GM12878 (cell line): Measurements from ENCODE around the gene PFKM. TPM values are rescaled to one million over a fixed set of nuclear protein-coding genes. Genes with fewer than 3 reads are reported as not detected.

Experiments
- ATAC-seq: fragments of 200-7000 bp; cut with Tn5 transposase; 3 replicates; pipeline ENCODE4 v1.9.1; 2020; ENCODE audit warnings: mild to moderate bottlenecking, moderate library complexity
- BruUV-seq: library from RNA; stranded (reverse); fragments of 400-500 nt; replicated peaks from 2 replicates; lab custom pipeline; 2021; lab: Mats Ljungman, UMichigan
- CTCF ChIA-PET: fragments of 300-600 bp; sonication (Branson Sonifier 250); formaldehyde crosslinking; extraction: SDS; loops from one replicate; lab custom pipeline; 2021; ENCODE audit warnings: inconsistent platforms; lab: Yijun Ruan, JAX
- POLR2A ChIA-PET: fragments of 350-600 bp; formaldehyde crosslinking; extraction: SDS; loops from one replicate; lab custom pipeline; 2021; ENCODE audit warnings: inconsistent platforms; lab: Charles Lee
- RAD21 ChIA-PET: fragments of 300-600 bp; sonication (Branson Sonifier 250); formaldehyde crosslinking; loops from one replicate; lab custom pipeline; 2023; ENCODE audit warnings: antibody characterized with exemption; ENCODE audit not compliant: unreplicated experiment; lab: Charles Lee
- SMC1A ChIA-PET: fragments of 300-600 bp; sonication (Branson Sonifier 250); formaldehyde crosslinking; loops from one replicate; lab custom pipeline; 2023; ENCODE audit not compliant: unreplicated experiment, uncharacterized antibody; lab: Charles Lee
- DNase-seq: peaks from one replicate; pipeline ENCODE4 v3.0.0-alpha.2; 2011; ENCODE audit warnings: low read depth, low spot score
- FAIRE-seq: peaks from 3 replicates; lab custom pipeline; 2011; peaks lifted over from hg19 to GRCh38; lab: Jason Lieb, UNC
- H2AFZ ChIP-seq: 2 replicates; pipeline ENCODE4 v1.6.0; 2011; ENCODE audit warnings: low read depth, low read length, control low read depth; ENCODE audit not compliant: control insufficient read depth
- H3K27ac ChIP-seq: 2 replicates; pipeline ENCODE4 v1.5.1; 2011; ENCODE audit warnings: control low read depth; ENCODE audit not compliant: control insufficient read depth, insufficient read depth
- H3K27me3 ChIP-seq, 2 experiments: replicated peaks in 1 of 2; 2 replicates each; pipeline versions ENCODE4 v1.6.0 to v1.6.1; 2011; ENCODE audit warnings: low read length in 1 of 2; ENCODE audit not compliant: control insufficient read depth in 2 of 2, insufficient read depth in 2 of 2
- H3K36me3 ChIP-seq, 2 experiments: 2 replicates each; pipeline ENCODE4 v1.5.1; 2011; ENCODE audit warnings: low read length in 1 of 2; ENCODE audit not compliant: control insufficient read depth in 2 of 2, insufficient read depth in 2 of 2
- H3K4me1 ChIP-seq: 2 replicates; pipeline ENCODE4 v1.6.1; 2011; ENCODE audit warnings: mild to moderate bottlenecking, low read length, moderate library complexity, mixed read lengths; ENCODE audit not compliant: control insufficient read depth, insufficient read depth
- H3K4me2 ChIP-seq: 2 replicates; pipeline ENCODE4 v1.6.0; 2011; ENCODE audit warnings: control low read depth; ENCODE audit not compliant: control insufficient read depth, insufficient read depth
- H3K4me3 ChIP-seq: fragments of 200-600 bp; sonication (generic); 2 replicates; pipeline ENCODE4 v1.5.1; 2016
- H3K79me2 ChIP-seq: 2 replicates; pipeline ENCODE4 v1.6.0; 2011; ENCODE audit warnings: low read length; ENCODE audit not compliant: control insufficient read depth, insufficient read depth
- H3K9ac ChIP-seq: 2 replicates; pipeline ENCODE4 v1.8.0; 2011; ENCODE audit warnings: low read length, control low read depth, mixed read lengths; ENCODE audit not compliant: control insufficient read depth, insufficient read depth
- H3K9me3 ChIP-seq: replicated peaks from 3 replicates; pipeline ENCODE4 v1.5.1; 2011; ENCODE audit warnings: mild to moderate bottlenecking, low read length; ENCODE audit not compliant: control insufficient read depth, insufficient read depth
- H4K20me1 ChIP-seq: 2 replicates; pipeline ENCODE4 v1.6.0; 2011; ENCODE audit not compliant: control insufficient read depth, insufficient read depth
- ATF7 ChIP-seq: fragments of 450-650 bp; IDR thresholded peaks from 2 replicates; pipeline ENCODE4 v1.6.1; 2016; ENCODE audit warnings: low read depth, mild to moderate bottlenecking
- BCL11A ChIP-seq: IDR thresholded peaks from 2 replicates; pipeline ENCODE4 v1.6.1; 2011; ENCODE audit warnings: low read depth, low read length
- EED ChIP-seq: sonication (generic); IDR thresholded peaks from 2 replicates; pipeline ENCODE4 v1.6.1; 2016; ENCODE audit warnings: antibody characterized with exemption, low read depth
- EGR1 ChIP-seq, 2 experiments: IDR thresholded peaks; 1 replicate in 1 of 2; 2 replicates in 1 of 2; pipeline ENCODE4 v1.6.1; 2011 to 2012; ENCODE audit warnings: low read depth in 2 of 2, low read length in 2 of 2, borderline replicate concordance in 1 of 2, mild to moderate bottlenecking in 1 of 2, moderate library complexity in 1 of 2
- WGBS: methylation state at CpG from one replicate; pipeline ENCODE4 v1.1.6; 2016; ENCODE audit warnings: low lambda C conversion rate; ENCODE audit not compliant: insufficient replicate concordance, insufficient coverage; ENCODE audit errors: missing lambda C conversion rate; 5-methylcytosine and 5-hydroxymethylcytosine counted together
- in situ Hi-C: fragments of 300-500 bp; cut with MboI; formaldehyde crosslinking; loops from 9 replicates; pipeline ENCODE4 v1.14.3; 2018; ENCODE audit warnings: mixed read lengths
- intact Hi-C: fragments of 100-400 bp; cut with micrococcal nuclease; formaldehyde crosslinking; loops from one replicate; pipeline ENCODE4 v1.14.2; 2022; ENCODE audit not compliant: unreplicated experiment
- polyA plus RNA-seq, 11 experiments: library from polyadenylated mRNA; depleted of rRNA in 4 of 11; unstranded in 6 of 11; stranded (reverse) in 5 of 11; fragments of >200 nt; fragmentation: Nextera tagmentation in 4 of 11; fragmentation: Illumina TruSeq in 1 of 11; extraction: Ambion mirVana in 4 of 11; extraction: Trizol in 1 of 11; gene quantifications; 1 replicate in 1 of 11; 2 replicates in 10 of 11; pipeline versions ENCODE4 v1.2.1 to v1.2.3, GENCODE V29; 2011 to 2016; ENCODE audit warnings: inconsistent platforms in 2 of 11, missing spikeins in 2 of 11, low read depth in 1 of 11
- total RNA-seq, 4 experiments: library from RNA; depleted of rRNA in 3 of 4; stranded (reverse); fragments of >200 nt in 3 of 4; fragmentation: Illumina TruSeq in 1 of 4; extraction: Trizol in 1 of 4; gene quantifications; 2 replicates each; pipeline versions ENCODE4 v1.2.1 to v1.2.3, GENCODE V29; 2013 to 2021
- TF ChIP-seq, protein P1 (sequence below): IDR thresholded peaks from 2 replicates; pipeline ENCODE4 v1.6.1; 2012; ENCODE audit warnings: mild to moderate bottlenecking, low read depth, low read length
- TF ChIP-seq, protein P2 (sequence below): fragments of 450-650 bp; IDR thresholded peaks from 2 replicates; pipeline ENCODE4 v1.6.1; 2016; ENCODE audit warnings: mild to moderate bottlenecking
- TF ChIP-seq, protein P3 (sequence below): fragments of 450-650 bp; IDR thresholded peaks from 2 replicates; pipeline ENCODE4 v1.6.1; 2016; ENCODE audit warnings: mild to moderate bottlenecking
- TF ChIP-seq, protein P4 (sequence below): fragments of 450-650 bp; formaldehyde crosslinking; IDR thresholded peaks from 2 replicates; pipeline ENCODE4 v1.5.0; 2022; ENCODE audit warnings: mild to moderate bottlenecking, missing genetic modification characterization

PFKM gene
- total and polyA plus RNA-seq, 10 of the 15 experiments (the other 5 are each of a cell fraction or from before 2014, with no cell fraction given), result 27.6 to 80.0 (median 55.8) TPM

DNA sequence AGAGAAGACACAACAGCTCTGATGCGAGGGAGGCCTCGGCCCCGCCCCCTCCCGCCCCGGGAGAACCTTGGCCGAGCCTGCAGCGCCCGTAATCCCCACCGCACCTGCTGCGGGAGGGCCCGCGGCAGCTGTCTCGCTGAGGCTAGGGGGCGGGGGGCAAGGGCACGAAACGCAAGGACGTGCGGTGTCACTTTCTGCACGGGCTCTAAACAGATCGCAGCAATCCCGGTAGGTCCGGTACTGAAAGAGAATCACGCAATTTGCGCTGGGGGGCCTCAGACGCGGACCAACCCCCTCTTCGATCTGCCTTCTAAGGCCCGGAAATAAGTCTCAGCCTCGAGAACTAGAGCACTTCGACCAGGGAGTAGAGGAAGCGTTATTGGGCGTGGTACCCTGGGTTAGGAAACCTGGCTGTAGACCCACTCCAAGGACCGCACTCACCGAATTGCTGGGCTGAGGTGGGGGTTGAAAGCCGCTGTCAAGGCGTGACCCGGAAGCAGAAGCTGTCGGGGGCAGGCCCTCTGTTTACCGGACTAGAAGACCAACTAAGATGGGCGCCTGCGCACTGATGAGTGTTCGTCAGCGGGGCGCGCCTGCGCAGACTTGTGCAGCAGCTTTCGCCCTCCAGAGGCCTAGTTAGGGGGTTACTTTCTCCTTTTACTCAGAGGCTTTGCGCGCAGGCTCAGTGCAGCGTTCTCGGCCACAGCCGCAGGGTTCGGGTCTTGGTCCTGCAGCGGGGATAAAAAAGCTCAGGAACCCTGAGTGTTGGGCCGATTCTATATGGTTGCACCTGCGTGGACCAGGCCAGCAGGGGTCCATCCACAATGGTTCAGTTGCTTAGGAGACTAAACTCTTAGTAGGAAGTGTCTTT is 38.1 kb downstream of the PFKM start, which contains the start of gene ASB8 (continued):
- TF ChIP-seq, protein P1, sequence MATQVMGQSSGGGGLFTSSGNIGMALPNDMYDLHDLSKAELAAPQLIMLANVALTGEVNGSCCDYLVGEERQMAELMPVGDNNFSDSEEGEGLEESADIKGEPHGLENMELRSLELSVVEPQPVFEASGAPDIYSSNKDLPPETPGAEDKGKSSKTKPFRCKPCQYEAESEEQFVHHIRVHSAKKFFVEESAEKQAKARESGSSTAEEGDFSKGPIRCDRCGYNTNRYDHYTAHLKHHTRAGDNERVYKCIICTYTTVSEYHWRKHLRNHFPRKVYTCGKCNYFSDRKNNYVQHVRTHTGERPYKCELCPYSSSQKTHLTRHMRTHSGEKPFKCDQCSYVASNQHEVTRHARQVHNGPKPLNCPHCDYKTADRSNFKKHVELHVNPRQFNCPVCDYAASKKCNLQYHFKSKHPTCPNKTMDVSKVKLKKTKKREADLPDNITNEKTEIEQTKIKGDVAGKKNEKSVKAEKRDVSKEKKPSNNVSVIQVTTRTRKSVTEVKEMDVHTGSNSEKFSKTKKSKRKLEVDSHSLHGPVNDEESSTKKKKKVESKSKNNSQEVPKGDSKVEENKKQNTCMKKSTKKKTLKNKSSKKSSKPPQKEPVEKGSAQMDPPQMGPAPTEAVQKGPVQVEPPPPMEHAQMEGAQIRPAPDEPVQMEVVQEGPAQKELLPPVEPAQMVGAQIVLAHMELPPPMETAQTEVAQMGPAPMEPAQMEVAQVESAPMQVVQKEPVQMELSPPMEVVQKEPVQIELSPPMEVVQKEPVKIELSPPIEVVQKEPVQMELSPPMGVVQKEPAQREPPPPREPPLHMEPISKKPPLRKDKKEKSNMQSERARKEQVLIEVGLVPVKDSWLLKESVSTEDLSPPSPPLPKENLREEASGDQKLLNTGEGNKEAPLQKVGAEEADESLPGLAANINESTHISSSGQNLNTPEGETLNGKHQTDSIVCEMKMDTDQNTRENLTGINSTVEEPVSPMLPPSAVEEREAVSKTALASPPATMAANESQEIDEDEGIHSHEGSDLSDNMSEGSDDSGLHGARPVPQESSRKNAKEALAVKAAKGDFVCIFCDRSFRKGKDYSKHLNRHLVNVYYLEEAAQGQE, result no peak
- no peak for TF ChIP-seq ATF7
- 0 out of 2 replicates have a peak, but pooled peaks have one; percentile 6 for TF ChIP-seq BCL11A

DNA sequence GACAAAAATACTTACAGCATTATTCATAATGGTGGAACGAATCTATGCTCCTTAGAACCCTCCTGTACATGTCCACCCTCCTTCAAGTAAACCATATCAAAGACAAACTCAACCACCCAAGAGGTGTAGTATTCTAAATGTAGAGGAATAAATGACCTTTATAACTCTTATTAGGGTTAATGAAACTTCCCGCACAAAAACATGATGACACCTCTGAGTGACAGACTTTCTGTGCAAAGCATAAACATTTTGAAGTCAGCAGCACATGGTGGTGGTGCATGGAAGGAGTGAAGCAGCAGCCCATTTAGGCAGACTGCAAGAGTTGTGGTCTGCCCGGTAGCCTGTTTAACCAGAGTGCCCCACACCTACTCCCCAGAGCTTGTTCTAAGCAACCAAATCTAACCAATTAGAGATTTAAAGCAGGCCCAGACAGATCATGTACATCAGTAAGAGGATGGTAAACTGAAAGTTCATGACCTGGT is 38.8 kb downstream of the PFKM start:
- peak overlapping the region; percentile 64; the same call in 1 of the 2 replicates for H3K4me3 ChIP-seq
- SMC1A ChIA-PET, result interaction anchor here (0.8 to 2.8 kb wide), 8 partner anchors 10 to 317 kb away, joined by 3 to 12 read pairs (median 5); partner anchors contain the start of genes PFKM and SENP1
- H3K27me3 ChIP-seq, result no peaks in the 10 kb centered on the region
- 22% methylated on average over 3 of the region's 3 CpGs for WGBS
- no peak; the same call in 1 of the 3 replicates for ATAC-seq
- peak overlapping the region; percentile 99 for H2AFZ ChIP-seq
- FAIRE-seq, result peak; percentile 7
- H3K27ac ChIP-seq, result peak overlapping the region; percentile 89
- RAD21 ChIA-PET, result interaction anchor here (0.8 to 3.0 kb wide), 6 partner anchors 39 to 288 kb away, joined by 3 to 13 read pairs (median 4); partner anchors contain the start of genes PFKM and SENP1
- peaks cover 0 to 4% of the 10 kb centered on the region in 2 experiments; a peak in 2 of 4 replicates for H3K36me3 ChIP-seq
- CTCF ChIA-PET, result interaction anchor here (0.7 to 2.7 kb wide), 23 partner anchors 10 to 460 kb away, joined by 3 to 16 read pairs (median 5); partner anchors contain the start of genes CCDC184, SENP1 and TMEM106C
- POLR2A ChIA-PET, result interaction anchor here (1.0 to 2.2 kb wide), 9 partner anchors 13 to 54 kb away, joined by 3 to 10 read pairs (median 5); partner anchors contain the start of genes CCDC184, PFKM and SENP1
- H3K4me1 ChIP-seq, result peaks cover 17% of the 10 kb centered on the region
- peak overlapping the region; percentile 79 for H3K4me2 ChIP-seq
- in situ Hi-C loops (no loop called here), intact Hi-C loops (loop anchor here (1.0 kb wide), 1 partner anchor 53 kb away; no protein-coding TSS in a partner anchor)
- no peak for DNase-seq
- no TSS peak for BruUV-seq
- no peaks in the 10 kb centered on the region for H3K9me3 ChIP-seq
- H3K9ac ChIP-seq, result peak overlapping the region; percentile 81
- H4K20me1 ChIP-seq, result no peaks in the 10 kb centered on the region
- peaks cover 17% of the 10 kb centered on the region for H3K79me2 ChIP-seq
- TF ChIP-seq, protein P2, sequence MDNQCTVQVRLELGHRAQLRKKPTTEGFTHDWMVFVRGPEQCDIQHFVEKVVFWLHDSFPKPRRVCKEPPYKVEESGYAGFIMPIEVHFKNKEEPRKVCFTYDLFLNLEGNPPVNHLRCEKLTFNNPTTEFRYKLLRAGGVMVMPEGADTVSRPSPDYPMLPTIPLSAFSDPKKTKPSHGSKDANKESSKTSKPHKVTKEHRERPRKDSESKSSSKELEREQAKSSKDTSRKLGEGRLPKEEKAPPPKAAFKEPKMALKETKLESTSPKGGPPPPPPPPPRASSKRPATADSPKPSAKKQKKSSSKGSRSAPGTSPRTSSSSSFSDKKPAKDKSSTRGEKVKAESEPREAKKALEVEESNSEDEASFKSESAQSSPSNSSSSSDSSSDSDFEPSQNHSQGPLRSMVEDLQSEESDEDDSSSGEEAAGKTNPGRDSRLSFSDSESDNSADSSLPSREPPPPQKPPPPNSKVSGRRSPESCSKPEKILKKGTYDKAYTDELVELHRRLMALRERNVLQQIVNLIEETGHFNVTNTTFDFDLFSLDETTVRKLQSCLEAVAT, result no peak
- TF ChIP-seq EGR1 (IDR thresholded peaks at IDR 0.05; ENCODE audit: borderline replicate concordance in 1 of 2, low read depth in 2 of 2, low read length in 2 of 2) (no peak), EED (no peak)
- TF ChIP-seq, protein P3, sequence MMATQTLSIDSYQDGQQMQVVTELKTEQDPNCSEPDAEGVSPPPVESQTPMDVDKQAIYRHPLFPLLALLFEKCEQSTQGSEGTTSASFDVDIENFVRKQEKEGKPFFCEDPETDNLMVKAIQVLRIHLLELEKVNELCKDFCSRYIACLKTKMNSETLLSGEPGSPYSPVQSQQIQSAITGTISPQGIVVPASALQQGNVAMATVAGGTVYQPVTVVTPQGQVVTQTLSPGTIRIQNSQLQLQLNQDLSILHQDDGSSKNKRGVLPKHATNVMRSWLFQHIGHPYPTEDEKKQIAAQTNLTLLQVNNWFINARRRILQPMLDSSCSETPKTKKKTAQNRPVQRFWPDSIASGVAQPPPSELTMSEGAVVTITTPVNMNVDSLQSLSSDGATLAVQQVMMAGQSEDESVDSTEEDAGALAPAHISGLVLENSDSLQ, result peak; percentile 51; the same call in 1 of the 2 replicates
- TF ChIP-seq, protein P4, sequence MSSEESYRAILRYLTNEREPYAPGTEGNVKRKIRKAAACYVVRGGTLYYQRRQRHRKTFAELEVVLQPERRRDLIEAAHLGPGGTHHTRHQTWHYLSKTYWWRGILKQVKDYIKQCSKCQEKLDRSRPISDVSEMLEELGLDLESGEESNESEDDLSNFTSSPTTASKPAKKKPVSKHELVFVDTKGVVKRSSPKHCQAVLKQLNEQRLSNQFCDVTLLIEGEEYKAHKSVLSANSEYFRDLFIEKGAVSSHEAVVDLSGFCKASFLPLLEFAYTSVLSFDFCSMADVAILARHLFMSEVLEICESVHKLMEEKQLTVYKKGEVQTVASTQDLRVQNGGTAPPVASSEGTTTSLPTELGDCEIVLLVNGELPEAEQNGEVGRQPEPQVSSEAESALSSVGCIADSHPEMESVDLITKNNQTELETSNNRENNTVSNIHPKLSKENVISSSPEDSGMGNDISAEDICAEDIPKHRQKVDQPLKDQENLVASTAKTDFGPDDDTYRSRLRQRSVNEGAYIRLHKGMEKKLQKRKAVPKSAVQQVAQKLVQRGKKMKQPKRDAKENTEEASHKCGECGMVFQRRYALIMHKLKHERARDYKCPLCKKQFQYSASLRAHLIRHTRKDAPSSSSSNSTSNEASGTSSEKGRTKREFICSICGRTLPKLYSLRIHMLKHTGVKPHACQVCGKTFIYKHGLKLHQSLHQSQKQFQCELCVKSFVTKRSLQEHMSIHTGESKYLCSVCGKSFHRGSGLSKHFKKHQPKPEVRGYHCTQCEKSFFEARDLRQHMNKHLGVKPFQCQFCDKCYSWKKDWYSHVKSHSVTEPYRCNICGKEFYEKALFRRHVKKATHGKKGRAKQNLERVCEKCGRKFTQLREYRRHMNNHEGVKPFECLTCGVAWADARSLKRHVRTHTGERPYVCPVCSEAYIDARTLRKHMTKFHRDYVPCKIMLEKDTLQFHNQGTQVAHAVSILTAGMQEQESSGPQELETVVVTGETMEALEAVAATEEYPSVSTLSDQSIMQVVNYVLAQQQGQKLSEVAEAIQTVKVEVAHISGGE (CRISPR knock-in tag), result no peak
